GM19438 (cell line): ENCODE data around the gene SLCO1C1.
"Not testable (repeated sequence)": the region's sequence is repeated elsewhere in the genome, so short reads cannot be mapped to it uniquely, and the experiment has no call there.

Experiments
- ATAC-seq: cut with Tn5 transposase; IDR thresholded peaks from one replicate; pipeline ENCODE4 v1.9.1; 2021; ENCODE audit warnings: low read depth; ENCODE audit not compliant: unreplicated experiment

SLCO1C1 gene, protein sequence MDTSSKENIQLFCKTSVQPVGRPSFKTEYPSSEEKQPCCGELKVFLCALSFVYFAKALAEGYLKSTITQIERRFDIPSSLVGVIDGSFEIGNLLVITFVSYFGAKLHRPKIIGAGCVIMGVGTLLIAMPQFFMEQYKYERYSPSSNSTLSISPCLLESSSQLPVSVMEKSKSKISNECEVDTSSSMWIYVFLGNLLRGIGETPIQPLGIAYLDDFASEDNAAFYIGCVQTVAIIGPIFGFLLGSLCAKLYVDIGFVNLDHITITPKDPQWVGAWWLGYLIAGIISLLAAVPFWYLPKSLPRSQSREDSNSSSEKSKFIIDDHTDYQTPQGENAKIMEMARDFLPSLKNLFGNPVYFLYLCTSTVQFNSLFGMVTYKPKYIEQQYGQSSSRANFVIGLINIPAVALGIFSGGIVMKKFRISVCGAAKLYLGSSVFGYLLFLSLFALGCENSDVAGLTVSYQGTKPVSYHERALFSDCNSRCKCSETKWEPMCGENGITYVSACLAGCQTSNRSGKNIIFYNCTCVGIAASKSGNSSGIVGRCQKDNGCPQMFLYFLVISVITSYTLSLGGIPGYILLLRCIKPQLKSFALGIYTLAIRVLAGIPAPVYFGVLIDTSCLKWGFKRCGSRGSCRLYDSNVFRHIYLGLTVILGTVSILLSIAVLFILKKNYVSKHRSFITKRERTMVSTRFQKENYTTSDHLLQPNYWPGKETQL

GRCh38 chr12:20695232-20695631, at the start of gene SLCO1C1:
Gene SLCO1C1, plus strand, starts transcription at chr12:20695332. Its CDS starts 4,245 bp downstream, at chr12:20699577.
- no peak for ATAC-seq

DNA sequence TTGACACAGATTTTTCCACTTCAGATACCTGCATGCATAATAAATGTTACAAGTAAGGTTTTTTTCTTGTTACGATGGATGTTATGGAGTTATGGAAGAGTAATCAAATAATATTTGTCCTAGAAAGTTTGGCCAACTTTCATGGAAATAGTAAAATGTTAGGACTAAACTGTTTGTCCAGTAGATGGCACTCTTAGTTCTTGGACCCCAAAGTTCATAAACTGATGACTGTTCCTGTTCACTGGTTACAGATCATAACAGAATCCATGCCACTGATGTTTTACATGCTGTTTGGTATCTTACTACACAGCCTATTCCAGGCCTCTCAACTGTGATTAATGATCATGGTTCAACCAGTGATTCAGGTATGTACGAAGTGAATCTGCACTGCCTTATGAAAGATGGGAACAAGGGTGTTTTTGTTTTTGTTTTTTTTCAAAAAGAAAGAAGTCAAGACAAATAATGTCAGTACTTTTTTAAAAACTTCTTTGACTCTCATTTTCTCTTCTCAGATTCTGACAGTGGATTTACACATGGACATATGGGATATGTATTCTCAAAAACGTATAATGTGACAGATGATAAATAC, 48.8 kb upstream of the SLCO1C1 start:
- no peak for ATAC-seq

DNA sequence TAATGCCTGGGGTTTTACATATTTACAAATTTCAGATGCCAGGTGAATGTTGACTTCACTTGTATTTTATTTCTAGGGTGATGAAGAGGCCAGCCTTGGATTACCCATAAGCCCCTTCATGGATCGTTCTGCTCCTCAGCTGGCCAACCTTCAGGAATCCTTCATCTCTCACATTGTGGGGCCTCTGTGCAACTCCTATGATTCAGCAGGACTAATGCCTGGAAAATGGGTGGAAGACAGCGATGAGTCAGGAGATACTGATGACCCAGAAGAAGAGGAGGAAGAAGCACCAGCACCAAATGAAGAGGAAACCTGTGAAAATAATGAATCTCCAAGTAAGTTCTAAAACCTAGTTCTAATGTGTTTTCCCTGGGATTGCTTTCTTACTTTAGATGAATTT, 41.3 kb upstream of the SLCO1C1 start:
- no peak for ATAC-seq

DNA sequence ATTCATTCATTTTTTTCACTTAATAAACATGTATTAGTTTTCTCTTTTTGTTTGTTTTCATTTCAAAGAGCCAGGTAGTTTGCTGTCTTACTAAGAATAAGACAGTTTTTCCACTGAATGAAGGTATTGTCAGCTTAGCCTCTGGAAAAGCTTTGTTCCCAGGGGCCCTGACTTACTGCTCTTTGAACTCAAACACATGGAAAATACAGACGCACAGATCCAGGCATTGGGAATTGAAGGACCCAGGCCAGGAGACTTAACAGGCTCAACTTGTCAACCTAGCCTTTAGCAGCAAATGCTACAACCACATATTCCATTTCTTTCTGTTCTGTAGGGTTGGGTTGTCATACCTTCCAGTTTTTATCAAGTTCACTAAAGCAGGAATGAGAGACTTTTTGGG, 38.5 kb upstream of the SLCO1C1 start:
- no peak for ATAC-seq

- no peak for ATAC-seq
These were observed 37.6 kb upstream of the SLCO1C1 start for GRCh38 chr12:20657496-20657895.

DNA sequence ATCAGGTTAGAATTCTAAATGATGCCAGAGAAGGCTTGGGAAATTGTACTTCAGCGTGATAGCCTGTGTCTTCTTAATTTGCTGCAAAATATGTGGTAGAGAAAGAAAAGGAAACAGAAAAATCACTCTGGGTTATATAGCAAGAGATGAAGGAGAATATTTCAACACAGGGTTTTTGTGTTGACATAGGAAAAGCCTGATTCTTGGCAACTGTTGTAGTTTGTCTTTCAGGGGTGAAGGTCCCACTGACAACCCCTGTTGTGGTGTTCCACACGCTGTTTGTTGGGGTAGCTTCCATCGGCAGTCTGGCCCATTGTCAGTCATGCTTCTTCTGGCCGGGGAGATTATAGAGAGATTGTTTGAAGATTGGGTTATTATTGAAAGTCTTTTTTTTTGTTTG, 13.8 kb upstream of the SLCO1C1 start:
- ATAC-seq, result no peak

DNA sequence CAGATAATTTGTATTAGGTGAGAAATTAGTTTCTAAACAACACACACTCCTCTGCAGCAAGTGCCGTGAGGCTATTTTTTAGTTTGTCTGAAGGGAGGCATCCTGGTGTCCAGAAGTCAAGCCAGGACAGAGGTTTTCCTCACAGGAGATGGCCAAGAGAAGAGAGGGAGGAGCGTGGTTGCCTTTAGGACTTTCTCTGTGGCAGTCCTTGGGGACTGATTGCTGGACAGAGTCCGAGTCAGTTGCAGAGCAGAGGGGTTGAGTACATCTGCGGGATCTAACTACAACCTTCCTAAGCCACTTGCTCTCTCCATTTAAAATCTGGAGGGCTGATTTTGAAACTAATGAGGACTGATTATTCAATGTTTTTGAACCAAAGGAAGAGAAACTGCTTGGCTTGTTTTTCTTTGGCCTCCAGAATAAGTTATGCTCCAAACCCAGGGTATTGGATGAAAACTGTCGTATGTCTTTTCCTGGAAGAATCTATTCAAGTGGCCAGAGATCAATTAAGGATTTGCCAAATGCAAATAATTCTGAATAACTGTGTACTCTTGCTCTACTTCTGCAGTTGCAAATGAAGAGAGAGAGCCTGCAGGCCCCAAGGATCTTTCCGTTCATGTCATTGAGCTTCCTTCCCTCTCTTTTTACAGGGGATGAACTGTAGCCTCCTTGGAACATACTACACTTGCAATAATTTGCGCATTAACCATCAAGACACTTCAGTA, 1.2 kb downstream of the SLCO1C1 start:
- ATAC-seq, result no peak

GRCh38 chr12:20701106-20701505, 6.0 kb downstream of the SLCO1C1 start:
- ATAC-seq, result no peak

GRCh38 chr12:20704860-20705259, 9.7 kb downstream of the SLCO1C1 start:
- ATAC-seq, result no peak

DNA sequence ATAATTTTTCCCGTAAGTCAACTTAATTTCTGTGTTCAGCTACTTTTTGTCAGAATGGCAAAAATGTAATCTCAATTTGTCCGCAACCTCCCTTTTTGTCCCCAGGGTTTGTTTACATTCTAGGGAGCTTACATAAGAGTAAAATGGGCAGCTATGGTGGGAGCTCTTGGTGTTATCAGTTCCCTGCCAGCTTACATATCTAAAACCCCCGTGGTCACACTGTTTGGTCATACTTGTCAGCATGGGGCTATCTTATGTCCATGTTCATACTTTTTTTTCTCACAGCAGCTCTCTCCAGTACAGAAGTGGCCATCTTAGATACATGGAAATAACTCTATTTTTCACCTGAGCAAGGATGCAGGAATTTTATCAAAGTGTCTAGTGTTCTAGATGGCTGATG, 16.7 kb downstream of the SLCO1C1 start:
- ATAC-seq, result no peak

GRCh38 chr12:20716037-20716436, 20.9 kb downstream of the SLCO1C1 start:
- no peak for ATAC-seq

GRCh38 chr12:20716985-20717384, 21.9 kb downstream of the SLCO1C1 start:
- ATAC-seq, result no peak

GRCh38 chr12:20718294-20718693, 23.2 kb downstream of the SLCO1C1 start:
- ATAC-seq, result no peak

GRCh38 chr12:20722142-20722541, 27.0 kb downstream of the SLCO1C1 start:
- ATAC-seq, result no peak

- ATAC-seq, result no peak
These were observed 36.1 kb downstream of the SLCO1C1 start for GRCh38 chr12:20731274-20731673.

DNA sequence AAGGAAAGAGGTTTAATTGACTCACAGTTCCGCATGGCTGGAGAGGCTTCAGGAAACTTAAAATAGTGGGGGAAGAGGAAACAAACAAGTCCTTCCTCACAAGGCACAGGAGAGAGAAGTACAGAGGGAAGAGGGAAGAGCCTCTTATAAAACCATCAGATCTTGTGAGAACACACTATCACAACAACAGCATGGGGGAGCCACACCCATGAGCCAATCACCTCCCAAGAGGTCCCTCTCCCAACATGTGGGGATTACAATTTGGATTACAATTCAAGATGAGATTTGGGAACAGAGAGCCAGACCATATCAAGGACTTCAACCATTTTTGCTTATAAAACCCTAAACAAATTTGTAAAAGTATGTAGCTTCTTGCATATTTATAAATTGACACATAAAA, 45.8 kb downstream of the SLCO1C1 start:
- no peak for ATAC-seq

GRCh38 chr12:20748198-20748597, 53.1 kb downstream of the SLCO1C1 start:
- ATAC-seq, result no peak

GRCh38 chr12:20751046-20751445, 55.9 kb downstream of the SLCO1C1 start:
- ATAC-seq, result no peak

GRCh38 chr12:20777420-20777819, 82.3 kb downstream of the SLCO1C1 start:
- ATAC-seq, result no peak

DNA sequence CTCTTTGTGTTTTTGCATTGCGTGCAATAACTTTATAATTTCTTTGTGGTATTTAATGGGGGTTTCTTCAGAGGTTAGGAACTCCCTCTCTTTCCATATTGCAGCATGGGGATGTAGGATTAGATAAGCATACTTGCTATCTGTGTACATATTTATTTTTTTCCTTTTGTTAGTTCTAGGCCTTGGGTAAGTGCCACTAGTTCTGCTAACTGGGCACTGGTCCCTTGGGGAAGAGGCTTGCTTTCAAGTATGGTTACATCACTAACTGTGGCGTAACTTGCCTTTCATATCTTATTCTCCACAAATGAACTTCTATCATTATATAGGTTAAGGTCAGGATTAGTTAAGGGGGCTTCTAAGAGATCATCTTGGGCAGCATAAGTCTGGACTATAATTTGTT, 83.8 kb downstream of the SLCO1C1 start:
- ATAC-seq, result no peak

- not testable (repeated sequence) for ATAC-seq
These were observed 84.8 kb downstream of the SLCO1C1 start for GRCh38 chr12:20779971-20780370.
